ENCODE data around the gene COL19A1. TPM values are rescaled to one million over a fixed set of nuclear protein-coding genes. Genes with fewer than 3 reads are reported as not detected.

COL19A1 gene
- total RNA-seq, 1 experiment from 2014 or later: not detected

DNA sequence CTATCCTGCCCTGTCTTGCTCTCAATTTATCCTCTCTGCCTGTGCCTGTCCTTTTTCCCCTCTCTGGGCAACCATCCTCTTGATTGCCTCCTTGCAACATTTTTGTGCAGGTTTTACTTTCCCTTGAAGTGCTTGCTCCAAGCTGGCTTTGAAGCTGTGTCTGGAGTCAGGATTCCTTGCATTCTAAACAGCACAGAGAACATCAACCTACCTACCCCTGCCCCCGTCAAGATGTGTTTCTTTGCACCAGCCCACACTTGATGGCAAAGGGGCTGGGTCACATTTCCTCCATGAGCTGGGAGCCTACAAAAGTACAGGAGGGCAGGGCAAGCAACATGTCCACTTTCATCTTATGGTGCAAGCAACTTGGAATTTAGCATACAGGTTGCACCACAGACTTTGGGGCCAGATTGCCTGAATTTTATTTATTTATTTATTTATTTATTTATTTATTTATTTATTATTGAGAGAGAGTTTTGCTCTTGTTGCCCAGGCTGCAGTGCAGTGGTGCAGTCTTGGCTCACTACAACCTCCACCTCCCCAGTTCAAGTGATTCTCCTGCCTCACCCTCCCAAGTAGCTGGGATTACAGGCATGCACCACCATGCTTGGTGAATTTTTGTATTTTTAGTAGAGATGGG, 206.3 kb downstream of the COL19A1 start:
- no peak overlapping the region for H3K4me2 ChIP-seq
- H3K27me3 ChIP-seq (ENCODE audit: insufficient read depth, low read depth): no peaks in the 10 kb centered on the region
- BruUV-seq (replicated peaks): no TSS peak
- no peak for DNase-seq
- H3K27ac ChIP-seq: no peak overlapping the region
- ChIA-PET POLR2A (ENCODE audit: unreplicated experiment) (no interaction called here), CTCF (no interaction called here)
- TF ChIP-seq EZH2 (IDR thresholded peaks at IDR 0.05; ENCODE audit: low read depth): no peak
- TF ChIP-seq, protein P1, sequence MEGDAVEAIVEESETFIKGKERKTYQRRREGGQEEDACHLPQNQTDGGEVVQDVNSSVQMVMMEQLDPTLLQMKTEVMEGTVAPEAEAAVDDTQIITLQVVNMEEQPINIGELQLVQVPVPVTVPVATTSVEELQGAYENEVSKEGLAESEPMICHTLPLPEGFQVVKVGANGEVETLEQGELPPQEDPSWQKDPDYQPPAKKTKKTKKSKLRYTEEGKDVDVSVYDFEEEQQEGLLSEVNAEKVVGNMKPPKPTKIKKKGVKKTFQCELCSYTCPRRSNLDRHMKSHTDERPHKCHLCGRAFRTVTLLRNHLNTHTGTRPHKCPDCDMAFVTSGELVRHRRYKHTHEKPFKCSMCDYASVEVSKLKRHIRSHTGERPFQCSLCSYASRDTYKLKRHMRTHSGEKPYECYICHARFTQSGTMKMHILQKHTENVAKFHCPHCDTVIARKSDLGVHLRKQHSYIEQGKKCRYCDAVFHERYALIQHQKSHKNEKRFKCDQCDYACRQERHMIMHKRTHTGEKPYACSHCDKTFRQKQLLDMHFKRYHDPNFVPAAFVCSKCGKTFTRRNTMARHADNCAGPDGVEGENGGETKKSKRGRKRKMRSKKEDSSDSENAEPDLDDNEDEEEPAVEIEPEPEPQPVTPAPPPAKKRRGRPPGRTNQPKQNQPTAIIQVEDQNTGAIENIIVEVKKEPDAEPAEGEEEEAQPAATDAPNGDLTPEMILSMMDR (conservative IDR thresholded peaks at IDR 0.05): no peak
- no peaks in the 10 kb centered on the region for H3K4me1 ChIP-seq (replicated peaks; ENCODE audit: insufficient read depth)
- no peak overlapping the region for H3K4me3 ChIP-seq
- H3F3A ChIP-seq (ENCODE audit: insufficient read depth, low read depth): no peaks in the 10 kb centered on the region
- H3K36me3 ChIP-seq (ENCODE audit: low read depth): no peaks in the 10 kb centered on the region
- H3K9me2 ChIP-seq (ENCODE audit: insufficient read depth): no peaks in the 10 kb centered on the region; the same call in 1 of the 2 replicates
- H2AFZ ChIP-seq: no peak overlapping the region
- no peaks in the 10 kb centered on the region for H3K9me3 ChIP-seq (ENCODE audit: insufficient read depth, low read depth)
- intact Hi-C loops (cut with micrococcal nuclease; ENCODE audit: unreplicated experiment): no loop called here
- H4K20me1 ChIP-seq (ENCODE audit: insufficient read depth): no peaks in the 10 kb centered on the region
- no peaks in the 10 kb centered on the region for H3K79me2 ChIP-seq (ENCODE audit: low read depth)

DNA sequence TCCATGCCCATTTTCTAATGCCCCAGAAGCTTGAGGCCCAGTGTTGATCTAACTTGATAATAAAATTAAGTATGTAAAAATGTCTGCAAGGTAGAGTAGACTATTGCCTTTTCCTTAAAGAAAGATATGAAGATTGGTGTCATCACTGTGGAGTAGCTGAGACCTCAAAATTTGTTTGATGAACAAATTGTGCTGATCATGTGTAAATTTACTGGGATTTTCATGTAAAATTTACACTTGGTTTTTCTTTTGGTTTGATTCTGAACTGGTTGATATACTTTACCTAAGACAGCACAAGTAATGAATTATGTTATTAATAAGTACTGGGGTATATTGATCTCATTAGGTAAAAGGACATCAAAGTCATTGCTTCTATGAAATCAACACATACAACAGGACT, 207.3 kb downstream of the COL19A1 start:
- H3K9me3 ChIP-seq (ENCODE audit: insufficient read depth, low read depth): no peaks in the 10 kb centered on the region
- H3K9me2 ChIP-seq (ENCODE audit: insufficient read depth): no peaks in the 10 kb centered on the region; the same call in 1 of the 2 replicates
- POLR2A ChIA-PET (ENCODE audit: unreplicated experiment): no interaction called here
- no peaks in the 10 kb centered on the region for H3K36me3 ChIP-seq (ENCODE audit: low read depth)
- intact Hi-C loops (cut with micrococcal nuclease; ENCODE audit: unreplicated experiment): no loop called here
- DNase-seq: no peak
- no TSS peak for BruUV-seq (replicated peaks)
- H3K4me1 ChIP-seq (replicated peaks; ENCODE audit: insufficient read depth): no peaks in the 10 kb centered on the region
- CTCF ChIA-PET: no interaction called here
- no peak overlapping the region for H3K4me2 ChIP-seq
- H2AFZ ChIP-seq: no peak overlapping the region
- H3K27ac ChIP-seq: no peak overlapping the region
- no peaks in the 10 kb centered on the region for H3K27me3 ChIP-seq (ENCODE audit: insufficient read depth, low read depth)
- H3K4me3 ChIP-seq: no peak overlapping the region
- no peaks in the 10 kb centered on the region for H3K79me2 ChIP-seq (ENCODE audit: low read depth)
- TF ChIP-seq EZH2 (IDR thresholded peaks at IDR 0.05; ENCODE audit: low read depth): no peak
- TF ChIP-seq, protein P1 (conservative IDR thresholded peaks at IDR 0.05): no peak
- no peaks in the 10 kb centered on the region for H3F3A ChIP-seq (ENCODE audit: insufficient read depth, low read depth)
- no peaks in the 10 kb centered on the region for H4K20me1 ChIP-seq (ENCODE audit: insufficient read depth)

DNA sequence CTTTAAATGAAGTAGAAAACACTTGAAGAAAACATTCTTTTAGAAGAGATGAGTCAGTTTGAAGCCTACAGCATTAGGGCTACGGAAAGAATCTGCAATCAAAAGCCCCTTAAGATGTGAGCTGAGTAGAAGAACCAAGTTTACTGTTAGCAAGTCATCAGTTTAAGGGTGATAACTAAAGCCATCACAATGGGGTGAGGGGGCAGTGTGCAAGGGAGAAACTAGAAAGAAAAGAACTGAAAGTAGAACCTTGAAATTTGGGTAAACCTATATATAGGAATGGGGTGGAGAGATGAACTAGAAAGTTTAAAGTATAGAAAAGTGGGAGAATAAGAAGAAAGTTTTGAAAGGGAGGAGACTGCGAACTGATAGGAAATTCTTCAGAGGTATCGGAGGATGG, 212.9 kb downstream of the COL19A1 start:
- CTCF ChIA-PET: no interaction called here
- BruUV-seq (replicated peaks): no TSS peak
- H3K9me2 ChIP-seq (ENCODE audit: insufficient read depth): no peaks in the 10 kb centered on the region
- no peaks in the 10 kb centered on the region for H3K79me2 ChIP-seq (ENCODE audit: low read depth)
- H3K36me3 ChIP-seq (ENCODE audit: low read depth): no peaks in the 10 kb centered on the region
- H3K9me3 ChIP-seq (ENCODE audit: insufficient read depth, low read depth): no peaks in the 10 kb centered on the region
- no peaks in the 10 kb centered on the region for H3F3A ChIP-seq (ENCODE audit: insufficient read depth, low read depth)
- no peak for DNase-seq
- no peak overlapping the region for H2AFZ ChIP-seq
- no peak overlapping the region for H3K4me3 ChIP-seq
- POLR2A ChIA-PET (ENCODE audit: unreplicated experiment): no interaction called here
- no peaks in the 10 kb centered on the region for H3K27me3 ChIP-seq (ENCODE audit: insufficient read depth, low read depth)
- intact Hi-C loops (cut with micrococcal nuclease; ENCODE audit: unreplicated experiment): no loop called here
- H4K20me1 ChIP-seq (ENCODE audit: insufficient read depth): no peaks in the 10 kb centered on the region
- no peak overlapping the region for H3K27ac ChIP-seq
- TF ChIP-seq, protein P1 (conservative IDR thresholded peaks at IDR 0.05): no peak
- no peak for TF ChIP-seq EZH2 (IDR thresholded peaks at IDR 0.05; ENCODE audit: low read depth)
- no peak overlapping the region for H3K4me2 ChIP-seq
- H3K4me1 ChIP-seq (replicated peaks; ENCODE audit: insufficient read depth): no peaks in the 10 kb centered on the region

Measured in PC-9 (cell line).